Naive thymus-derived CD4-positive, alpha-beta T cell (primary cell): ENCODE results near the gene OR1F1. TPM values are rescaled to one million over a fixed set of nuclear protein-coding genes. Genes with fewer than 3 reads are reported as not detected.
"Not testable (repeated sequence)": the region's sequence is repeated elsewhere in the genome, so short reads cannot be mapped to it uniquely, and the experiment has no call there.

Experiments used
- ATAC-seq: fragments of 150-1000 bp; cut with Tn5 transposase; 2 replicates; pipeline ENCODE4 v1.10.0; 2021; ENCODE audit warnings: mild to moderate bottlenecking, moderate library complexity
- CTCF ChIA-PET: fragments of 350-600 bp; sonication (Branson Sonifier 250); formaldehyde crosslinking; loops from one replicate; lab custom pipeline; 2021; ENCODE audit warnings: antibody characterized with exemption; lab: Charles Lee
- POLR2A ChIA-PET: fragments of 350-600 bp; sonication (Branson Sonifier 250); formaldehyde crosslinking; loops from one replicate; lab custom pipeline; 2021; ENCODE audit warnings: antibody characterized with exemption, inconsistent platforms; lab: Charles Lee
- DNase-seq, 9 donors: peaks; one replicate each; pipeline versions ENCODE4 v3.0.0 to v3.0.0-alpha.2; 2020 to 2022; ENCODE audit warnings: mixed read lengths in 1 of 9
- H3K27ac ChIP-seq: one replicate; pipeline ENCODE4 v1.7.0; 2013; ENCODE audit warnings: mild to moderate bottlenecking, low read depth, low read length, moderate library complexity
- H3K27me3 ChIP-seq, 2 donors: one replicate each; pipeline ENCODE4 v1.7.0; 2013; ENCODE audit warnings: low read length in 2 of 2, mild to moderate bottlenecking in 2 of 2, moderate library complexity in 2 of 2; ENCODE audit not compliant: control insufficient read depth in 2 of 2, insufficient read depth in 2 of 2
- H3K36me3 ChIP-seq, 3 experiments: 1 replicate in 2 of 3; 2 replicates in 1 of 3; pipeline ENCODE4 v1.7.0; 2013; ENCODE audit warnings: low read length in 3 of 3, mild to moderate bottlenecking in 3 of 3, moderate library complexity in 1 of 3; ENCODE audit not compliant: insufficient read depth in 3 of 3, control insufficient read depth in 2 of 3
- H3K4me1 ChIP-seq, 2 donors: one replicate each; pipeline ENCODE4 v1.7.0; 2013; ENCODE audit warnings: low read length in 2 of 2, mild to moderate bottlenecking in 2 of 2, moderate library complexity in 1 of 2; ENCODE audit not compliant: control insufficient read depth in 2 of 2, insufficient read depth in 2 of 2
- H3K4me3 ChIP-seq: 2 replicates; pipeline ENCODE4 v1.7.0; 2013; ENCODE audit warnings: mild to moderate bottlenecking, low read length
- H3K9me3 ChIP-seq, 3 experiments: 1 replicate in 2 of 3; 2 replicates in 1 of 3; pipeline ENCODE4 v1.7.0; 2013; ENCODE audit warnings: low read length in 3 of 3; ENCODE audit not compliant: control insufficient read depth in 2 of 3
- H3K27ac Mint-ChIP-seq, 9 donors: one replicate each; pipeline ENCODE4 v1.8.0; 2020 to 2022; ENCODE audit warnings: mixed read lengths in 9 of 9, mild to moderate bottlenecking in 8 of 9, moderate library complexity in 5 of 9, inconsistent platforms in 2 of 9
- H3K27me3 Mint-ChIP-seq, 5 donors: one replicate each; pipeline ENCODE4 v1.8.0; 2021 to 2022; ENCODE audit warnings: mixed read lengths in 5 of 5, mild to moderate bottlenecking in 1 of 5
- H3K36me3 Mint-ChIP-seq, 5 donors: one replicate each; pipeline ENCODE4 v1.8.0; 2020 to 2022; ENCODE audit warnings: mixed read lengths in 5 of 5, mild to moderate bottlenecking in 3 of 5, inconsistent platforms in 1 of 5
- H3K4me1 Mint-ChIP-seq, 7 donors: one replicate each; pipeline ENCODE4 v1.8.0; 2020 to 2022; ENCODE audit warnings: mixed read lengths in 7 of 7, mild to moderate bottlenecking in 3 of 7, inconsistent platforms in 1 of 7
- H3K4me3 Mint-ChIP-seq, 10 donors: one replicate each; pipeline ENCODE4 v1.8.0; 2020 to 2022; ENCODE audit warnings: mild to moderate bottlenecking in 10 of 10, mixed read lengths in 10 of 10, moderate library complexity in 6 of 10, inconsistent platforms in 2 of 10
- H3K9me3 Mint-ChIP-seq, 11 donors: one replicate each; pipeline ENCODE4 v1.8.0; 2020 to 2022; ENCODE audit warnings: mixed read lengths in 11 of 11, mild to moderate bottlenecking in 4 of 11, inconsistent platforms in 1 of 11, moderate library complexity in 1 of 11
- intact Hi-C, 2 donors: fragments of 100-400 bp; cut with micrococcal nuclease; formaldehyde crosslinking; loops; one replicate each; pipeline ENCODE4 v1.15.1; 2023
- polyA plus RNA-seq, 2 donors: library from polyadenylated mRNA; unstranded; fragments of 300-500 nt; fragmentation: Illumina TruSeq; gene quantifications; one replicate each; pipeline ENCODE4 v1.2.3, GENCODE V29; 2021
- total RNA-seq, 6 experiments: library from RNA in 5 of 6; stranded (reverse) in 5 of 6; gene quantifications; 1 replicate in 5 of 6; 2 replicates in 1 of 6; pipeline ENCODE4 v1.2.3 and lab custom pipeline; 2021 to 2026

The OR1F1 gene
- total and polyA plus RNA-seq, 7 experiments from 2014 or later: 0.35 to 0.41 (median 0.38) TPM; not detected in 4

- intact Hi-C loops: loop anchor here (1.0 to 5.0 kb wide), 2 partner anchors 9 to 228 kb away; partner anchors contain the start of genes ZNF174 (in 1 of the 2) and ZSCAN32 (in 1 of the 2)
- H3K36me3 Mint-ChIP-seq: peaks cover 0 to 5% (median 0%) of the 10 kb centered on the region in 5 donors
- Histone ChIP-seq H3K36me3 (no peaks in the 10 kb centered on the region), H3K4me3 (no peak overlapping the region), H3K27ac (no peak overlapping the region), H3K4me1 (peaks cover 29 to 39% of the 10 kb centered on the region in 2 donors), H3K9me3 (no peaks in the 10 kb centered on the region), H3K27me3 (peaks cover 3 to 39% of the 10 kb centered on the region in 2 donors)
- peak overlapping the region in 3 of 9 donors; percentile 12 to 71 (median 71) for H3K27ac Mint-ChIP-seq
- H3K27me3 Mint-ChIP-seq: peaks cover 52 to 81% (median 59%) of the 10 kb centered on the region in 5 donors
- DNase-seq (no peak), ATAC-seq (no peak)
- peak overlapping the region in 5 of 10 donors; percentile 3 to 70 (median 54) for H3K4me3 Mint-ChIP-seq
- ChIA-PET POLR2A (interaction anchor here (0.6 to 4.4 kb wide), 4 partner anchors 9 to 109 kb away, joined by 3 to 23 read pairs (median 4); no protein-coding TSS in a partner anchor), CTCF (interaction anchor here (0.6 kb wide), 1 partner anchor 183 kb away, joined by 4 read pairs; no protein-coding TSS in a partner anchor)
- peaks cover 0 to 3% (median 0%) of the 10 kb centered on the region in 11 donors for H3K9me3 Mint-ChIP-seq
- H3K4me1 Mint-ChIP-seq: peaks cover 23 to 42% (median 34%) of the 10 kb centered on the region in 7 donors
These were observed 13.3 kb upstream of the OR1F1 start for GRCh38 chr16:3174618-3175148.

- H3K4me1 Mint-ChIP-seq: peaks cover 26 to 42% (median 36%) of the 10 kb centered on the region in 7 donors
- no peak overlapping the region for H3K4me3 ChIP-seq
- ChIA-PET POLR2A (interaction anchor here (1.2 kb wide), 1 partner anchor 108 kb away, joined by 3 read pairs; no protein-coding TSS in a partner anchor), CTCF (interaction anchor here (0.6 kb wide), 1 partner anchor 183 kb away, joined by 4 read pairs; no protein-coding TSS in a partner anchor)
- H3K27me3 Mint-ChIP-seq: peaks cover 60 to 81% (median 67%) of the 10 kb centered on the region in 5 donors
- H3K27ac Mint-ChIP-seq: peak overlapping the region in 1 of 9 donors; percentile 19
- ATAC-seq (no peak), DNase-seq (no peak)
- no peaks in the 10 kb centered on the region for H3K36me3 ChIP-seq
- H3K9me3 ChIP-seq: no peaks in the 10 kb centered on the region
- intact Hi-C loops: no loop called here
- peaks cover 29 to 37% of the 10 kb centered on the region in 2 donors for H3K4me1 ChIP-seq
- peaks cover 0 to 5% (median 0%) of the 10 kb centered on the region in 5 donors for H3K36me3 Mint-ChIP-seq
- peaks cover 0 to 3% (median 0%) of the 10 kb centered on the region in 11 donors for H3K9me3 Mint-ChIP-seq
- peaks cover 3 to 39% of the 10 kb centered on the region in 2 donors for H3K27me3 ChIP-seq
- peak overlapping the region in 6 of 10 donors; percentile 3 to 38 (median 34) for H3K4me3 Mint-ChIP-seq
- H3K27ac ChIP-seq: no peak overlapping the region
These were observed 12.6 kb upstream of the OR1F1 start for GRCh38 chr16:3175157-3176093.

GRCh38 chr16:3179651-3180050 lies 8.4 kb upstream of the OR1F1 start:
- ChIA-PET POLR2A (interaction anchor here (0.7 to 1.9 kb wide), 2 partner anchors 22 to 55 kb away, joined by 3 to 4 read pairs; partner anchors contain the start of gene ZNF200), CTCF (no interaction called here)
- Histone ChIP-seq H3K4me1 (peaks cover 10 to 22% of the 10 kb centered on the region in 2 donors), H3K27ac (no peak overlapping the region), H3K9me3 (no peaks in the 10 kb centered on the region), H3K4me3 (no peak overlapping the region), H3K36me3 (no peaks in the 10 kb centered on the region), H3K27me3 (peaks cover 7 to 42% of the 10 kb centered on the region in 2 donors)
- no peak for ATAC-seq
- Mint-ChIP-seq H3K27ac (no peak overlapping the region), H3K4me1 (peaks cover 19 to 39% (median 30%) of the 10 kb centered on the region in 7 donors), H3K9me3 (peaks cover 0 to 8% (median 5%) of the 10 kb centered on the region in 11 donors), H3K36me3 (peaks cover 0 to 8% (median 4%) of the 10 kb centered on the region in 5 donors), H3K27me3 (peaks cover 81 to 91% (median 82%) of the 10 kb centered on the region in 5 donors), H3K4me3 (no peak overlapping the region)
- DNase-seq: no peak
- intact Hi-C loops: loop anchor here in 1 of 2 donors (5.0 kb wide), 1 partner anchor 38 kb away; no protein-coding TSS in a partner anchor

- Histone ChIP-seq H3K4me1 (peaks cover 8 to 16% of the 10 kb centered on the region in 2 donors), H3K36me3 (no peaks in the 10 kb centered on the region), H3K27ac (no peak overlapping the region), H3K27me3 (peaks cover 7 to 35% of the 10 kb centered on the region in 2 donors), H3K4me3 (no peak overlapping the region), H3K9me3 (no peaks in the 10 kb centered on the region)
- no peak overlapping the region for H3K27ac Mint-ChIP-seq
- intact Hi-C loops: loop anchor here in 1 of 2 donors (5.0 kb wide), 1 partner anchor 37 kb away; no protein-coding TSS in a partner anchor
- peaks cover 19 to 36% (median 27%) of the 10 kb centered on the region in 7 donors for H3K4me1 Mint-ChIP-seq
- CTCF ChIA-PET: no interaction called here
- peaks cover 0 to 8% (median 4%) of the 10 kb centered on the region in 5 donors for H3K36me3 Mint-ChIP-seq
- H3K9me3 Mint-ChIP-seq: peaks cover 0 to 8% (median 5%) of the 10 kb centered on the region in 11 donors
- H3K27me3 Mint-ChIP-seq: peaks cover 79 to 88% (median 82%) of the 10 kb centered on the region in 5 donors
- no peak overlapping the region for H3K4me3 Mint-ChIP-seq
- no peak for DNase-seq
- ATAC-seq: no peak
- POLR2A ChIA-PET: no interaction called here
These were observed 7.5 kb upstream of the OR1F1 start for GRCh38 chr16:3180445-3180878.

GRCh38 chr16:3182293-3182607 lies 5.8 kb upstream of the OR1F1 start:
- Mint-ChIP-seq H3K4me3 (peak overlapping the region in 9 of 10 donors; percentile 67 to 81 (median 77)), H3K27me3 (peaks cover 77 to 88% (median 81%) of the 10 kb centered on the region in 5 donors), H3K27ac (peak overlapping the region in 5 of 9 donors; percentile 44 to 86 (median 58)), H3K9me3 (peaks cover 0 to 14% (median 5%) of the 10 kb centered on the region in 11 donors), H3K4me1 (peaks cover 20 to 32% (median 21%) of the 10 kb centered on the region in 7 donors)
- H3K27me3 ChIP-seq: peaks cover 4 to 26% of the 10 kb centered on the region in 2 donors
- H3K9me3 ChIP-seq, ATAC-seq, H3K27ac ChIP-seq, H3K4me3 ChIP-seq, DNase-seq, H3K36me3 Mint-ChIP-seq, H3K36me3 ChIP-seq: not testable (repeated sequence)
- POLR2A ChIA-PET: interaction anchor here (0.9 to 3.6 kb wide), 6 partner anchors 48 to 275 kb away, joined by 3 to 13 read pairs (median 6); partner anchors contain the start of genes NAA60, ZNF174, ZNF213 and ZNF263
- CTCF ChIA-PET: interaction anchor here (1.3 kb wide), 1 partner anchor 31 kb away, joined by 3 read pairs; no protein-coding TSS in a partner anchor
- intact Hi-C loops: loop anchor here in 1 of 2 donors (2.0 to 5.0 kb wide), 2 partner anchors 35 to 83 kb away; no protein-coding TSS in a partner anchor
- H3K4me1 ChIP-seq: peaks cover 8 to 16% of the 10 kb centered on the region in 2 donors
